ENCODE measurements around the gene TRMU. TPM values are rescaled to one million over a fixed set of nuclear protein-coding genes. Genes with fewer than 3 reads are reported as not detected.

Gene TRMU
- total and polyA plus RNA-seq, 2 of the 8 experiments (the other 6 are each of a cell fraction or from before 2014, with no cell fraction given): 43.4 to 70.6 TPM

DNA sequence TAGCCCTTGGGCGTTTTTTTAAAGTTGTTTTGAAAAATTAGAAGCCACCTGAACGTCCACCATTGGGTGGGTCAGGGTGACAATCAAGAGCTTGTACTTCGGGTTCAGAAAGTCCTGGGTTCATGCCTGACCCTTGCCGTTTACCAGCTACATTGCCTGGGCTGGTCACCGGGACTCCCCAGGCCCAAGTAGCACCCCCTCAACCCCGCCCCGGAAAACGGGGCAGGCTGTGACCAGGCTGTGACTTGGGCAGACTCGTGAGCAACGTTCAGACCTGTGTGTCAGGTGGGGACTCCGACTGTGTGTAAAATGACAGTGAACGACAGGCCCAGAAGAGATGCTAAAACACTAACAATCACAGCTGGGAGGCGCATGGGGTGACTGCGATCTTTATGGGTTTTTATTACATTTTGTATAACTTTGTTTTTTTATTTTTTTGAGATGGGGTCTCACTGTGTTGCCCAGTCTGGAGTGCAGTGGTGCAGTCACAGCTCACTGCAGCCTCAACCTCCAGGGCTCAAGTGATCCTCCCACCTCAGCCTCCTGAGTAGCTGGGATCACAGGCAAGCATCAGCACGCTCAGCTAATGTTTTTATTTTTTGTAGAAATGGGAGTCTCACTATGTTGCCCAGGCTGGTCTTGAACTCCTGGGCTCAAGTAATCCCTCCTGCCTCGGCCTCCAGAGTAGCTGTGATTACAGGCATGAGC, 56.8 kb downstream of the TRMU start:
- Histone ChIP-seq H4K91ac (replicated peaks; ENCODE audit: insufficient read length, low read length) (no peak overlapping the region), H2BK20ac (ENCODE audit: low read length) (no peak overlapping the region), H3K27me3 (replicated peaks in 1 of 4; ENCODE audit: control insufficient read depth in 3 of 4, extremely low read depth in 1 of 4, insufficient read depth in 3 of 4, low read length in 3 of 4) (no peaks in the 10 kb centered on the region), H4K5ac (ENCODE audit: insufficient read length, low read depth, low read length) (no peak overlapping the region), H2AFZ (ENCODE audit: low read length) (no peak overlapping the region), H2AK5ac (ENCODE audit: low read depth, low read length) (no peak overlapping the region), H3K4me1 (replicated peaks in 1 of 4; ENCODE audit: control insufficient read depth in 3 of 4, insufficient read depth in 4 of 4, low read length in 3 of 4) (peaks cover 0 to 2% (median 0%) of the 10 kb centered on the region in 4 experiments; a peak in 2 of 7 replicates), H2BK15ac (ENCODE audit: low read length) (no peak overlapping the region), H3K9ac (replicated peaks in 1 of 4; ENCODE audit: extremely low read depth in 1 of 4, low read depth in 3 of 4, low read length in 3 of 4) (no peak overlapping the region), H3K4me2 (ENCODE audit: insufficient read depth in 1 of 2, low read depth in 2 of 2, low read length in 2 of 2) (no peak overlapping the region), H4K8ac (ENCODE audit: extremely low read depth, insufficient read depth, low read length) (no peak overlapping the region; the same call in 1 of the 2 replicates), H3K4ac (replicated peaks; ENCODE audit: insufficient read length, low read depth, low read length) (no peak overlapping the region), H3K23ac (ENCODE audit: insufficient read length) (no peak overlapping the region), H2BK12ac (ENCODE audit: low read depth, low read length) (no peak overlapping the region), H3K23me2 (ENCODE audit: low read depth, low read length) (no peaks in the 10 kb centered on the region), H3K56ac (replicated peaks; ENCODE audit: insufficient read length, low read depth, low read length) (no peak overlapping the region), H2BK120ac (replicated peaks; ENCODE audit: low read depth, low read length) (no peak overlapping the region), H3K18ac (ENCODE audit: extremely low read depth, low read length) (no peak overlapping the region), H3K79me2 (ENCODE audit: control insufficient read depth in 1 of 2, insufficient read depth in 2 of 2, low read length in 2 of 2) (no peaks in the 10 kb centered on the region), H3K14ac (ENCODE audit: insufficient read length) (no peak overlapping the region), H3K9me3 (ENCODE audit: insufficient read depth in 2 of 2, low read depth in 1 of 2, low read length in 1 of 2) (no peaks in the 10 kb centered on the region), H2BK5ac (ENCODE audit: low read depth, low read length) (no peak overlapping the region), H3K27ac (ENCODE audit: low read depth, low read length) (no peak overlapping the region), H3K79me1 (ENCODE audit: low read depth, low read length) (no peaks in the 10 kb centered on the region), H3K4me3 (ENCODE audit: extremely low read depth in 1 of 4, insufficient read depth in 2 of 4, low read depth in 3 of 4, low read length in 4 of 4) (no peak overlapping the region), H4K20me1 (replicated peaks in 1 of 2; ENCODE audit: control insufficient read depth in 1 of 2, insufficient read depth in 2 of 2, low read length in 2 of 2) (peaks cover 0 to 2% of the 10 kb centered on the region in 2 experiments), H3K36me3 (ENCODE audit: control insufficient read depth in 2 of 4, insufficient read depth in 4 of 4, low read length in 3 of 4) (0 out of 8 replicates have a peak, but pooled peaks cover 0 to 2% (median 0%) of the 10 kb centered on the region in 4 experiments)
- FAIRE-seq: no peak
- ChIA-PET POLR2A (ENCODE audit: partially characterized antibody) (no interaction called here), CTCF (ENCODE audit: partially characterized antibody) (interaction anchor here (0.6 to 2.4 kb wide), 9 partner anchors 9 to 155 kb away, joined by 3 to 14 read pairs (median 3); no protein-coding TSS in a partner anchor)
- DNase-seq (ENCODE audit: low read depth in 1 of 2, low spot score in 2 of 2): no peak
- 93% methylated on average over 16 of the region's 16 CpGs; no CpG with 5 or more reads in 1 of the 2 experiments for WGBS, 2 experiments (ENCODE audit: extremely low coverage in 1 of 2, insufficient coverage in 1 of 2, insufficient read length in 1 of 2, insufficient replicate concordance in 2 of 2, low coverage in 1 of 2, low lambda C conversion rate in 2 of 2, missing lambda C conversion rate in 1 of 2)
- no peak for TF ChIP-seq CTBP2 (IDR thresholded peaks at IDR 0.05; ENCODE audit: borderline replicate concordance, insufficient read depth, insufficient read length, low read length)
- TF ChIP-seq POLR2AphosphoS5 (IDR thresholded peaks at IDR 0.05; ENCODE audit: low read depth, low read length): no peak
- TF ChIP-seq E2F6 (IDR thresholded peaks at IDR 0.05): no peak
- TF ChIP-seq HDAC6 (IDR thresholded peaks at IDR 0.05; ENCODE audit: low read depth, low read length): no peak
- no peak for TF ChIP-seq KDM5A (IDR thresholded peaks at IDR 0.05; ENCODE audit: low read length)
- TF ChIP-seq HDAC2 (IDR thresholded peaks at IDR 0.05; ENCODE audit: borderline replicate concordance in 1 of 2, low read depth in 2 of 2, low read length in 2 of 2): no peak
- TF ChIP-seq JUND (IDR thresholded peaks at IDR 0.05; ENCODE audit: low read length): no peak
- no peak for TF ChIP-seq CBX5 (IDR thresholded peaks at IDR 0.05; ENCODE audit: low read depth, low read length)
- no peak for TF ChIP-seq EGR1 (IDR thresholded peaks at IDR 0.05; ENCODE audit: borderline replicate concordance, low read depth, low read length)
- no peak for TF ChIP-seq CBX8 (IDR thresholded peaks at IDR 0.05; ENCODE audit: borderline replicate concordance, low read depth, low read length)
- no peak for TF ChIP-seq ZNF274 (IDR thresholded peaks at IDR 0.05; ENCODE audit: borderline replicate concordance, extremely low read depth, low read length)
- TF ChIP-seq RFX5 (IDR thresholded peaks at IDR 0.05; ENCODE audit: borderline replicate concordance, low read depth, low read length): no peak
